ENCODE results near the gene FHAD1. TPM values are rescaled to one million over a fixed set of nuclear protein-coding genes. Genes with fewer than 3 reads are reported as not detected.
A peak's percentile ranks its signal among the peaks of the same experiment; 100 is the strongest.

Gene FHAD1
- total RNA-seq, 6 donors from 2014 or later = 2.0 to 45.8 (median 12.5) TPM

DNA sequence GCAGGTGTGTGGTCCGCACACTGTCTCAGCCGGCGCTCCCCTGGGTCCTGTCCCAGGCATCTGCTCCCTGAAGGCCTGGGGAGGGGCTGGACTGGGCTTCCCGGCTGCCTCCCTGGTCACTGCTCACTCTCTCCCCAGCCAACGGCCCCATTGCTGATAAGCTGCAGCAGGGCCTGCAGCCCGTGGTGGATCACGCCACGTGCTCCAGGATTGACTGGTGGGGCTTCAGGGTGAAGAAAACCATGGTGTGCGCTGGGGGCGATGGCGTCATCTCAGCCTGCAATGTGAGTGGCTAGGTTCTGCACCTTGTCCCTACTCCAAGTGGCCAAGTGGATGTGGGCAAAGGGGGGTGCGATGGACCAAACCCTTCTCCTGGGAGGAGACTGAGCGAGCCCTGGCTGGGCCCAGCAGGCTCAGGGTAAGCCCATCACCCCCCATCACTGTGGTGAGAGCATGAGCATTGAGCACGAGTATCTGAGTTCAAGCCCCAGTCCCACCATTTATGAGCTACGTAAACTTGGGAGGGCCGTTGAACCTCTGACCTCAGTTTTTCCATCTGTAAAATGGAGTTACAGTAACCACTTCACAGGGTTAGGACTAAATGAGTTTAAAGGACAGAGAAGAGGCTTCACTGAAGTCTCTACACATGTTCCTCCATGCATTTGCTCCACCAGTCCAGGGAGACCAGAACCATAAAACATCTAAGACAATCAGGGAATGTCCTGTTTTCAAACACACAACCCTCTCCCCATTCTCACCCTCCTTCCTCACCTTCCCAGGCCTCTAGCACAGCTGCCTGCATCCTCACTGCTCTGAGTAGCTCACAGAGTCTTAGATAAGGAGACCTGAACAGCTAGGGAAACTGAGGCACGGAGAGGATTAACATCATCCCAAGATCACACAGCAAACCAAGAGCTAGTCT is 197.7 kb downstream of the FHAD1 start:
- DNase-seq = peak in 1 of 2 donors; percentile 60

DNA sequence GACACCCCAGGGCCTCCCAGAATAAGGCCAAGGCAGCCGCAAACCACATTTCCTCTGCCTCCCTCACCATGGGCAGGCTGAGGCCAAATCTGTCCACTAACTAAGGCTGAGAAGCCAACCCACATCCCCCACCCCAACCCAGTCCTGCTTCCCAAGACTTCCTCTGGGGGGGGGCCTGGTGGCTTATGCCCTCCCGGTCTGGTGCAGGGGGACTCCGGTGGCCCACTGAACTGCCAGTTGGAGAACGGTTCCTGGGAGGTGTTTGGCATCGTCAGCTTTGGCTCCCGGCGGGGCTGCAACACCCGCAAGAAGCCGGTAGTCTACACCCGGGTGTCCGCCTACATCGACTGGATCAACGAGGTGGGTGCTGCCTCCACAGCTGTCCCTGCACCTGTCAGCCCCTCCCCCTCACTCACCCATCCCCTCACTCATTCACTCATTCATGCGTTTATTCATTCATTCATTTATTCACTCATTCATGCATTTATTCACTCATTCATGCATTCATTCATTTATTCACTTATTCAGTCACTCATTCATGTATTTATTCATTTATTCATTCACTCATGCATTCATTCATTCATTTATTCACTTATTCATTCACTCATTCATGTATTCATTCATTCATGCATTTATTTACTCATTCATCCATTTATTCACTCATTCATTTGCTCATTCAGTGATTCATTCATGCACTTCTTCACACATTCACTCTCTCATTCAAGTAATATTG is 198.5 kb downstream of the FHAD1 start:
- WGBS, 2 donors = 80 to 87% methylated on average over 13 to 14 of the region's 14 CpGs
- H3K36me3 ChIP-seq = no peaks in the 10 kb centered on the region
- no peak for ATAC-seq (ENCODE audit: low FRiP score in 2 of 2)
- H3K9me3 ChIP-seq = no peaks in the 10 kb centered on the region
- no peak overlapping the region for H3K4me3 ChIP-seq
- no peaks in the 10 kb centered on the region for H3K27me3 ChIP-seq
- no peaks in the 10 kb centered on the region for H3K4me1 ChIP-seq
- TF ChIP-seq POLR2AphosphoS5 (IDR thresholded peaks at IDR 0.05) (no peak), POLR2A (IDR thresholded peaks at IDR 0.05) (no peak), EP300 (IDR thresholded peaks at IDR 0.05) (no peak)
- TF ChIP-seq, protein P1, sequence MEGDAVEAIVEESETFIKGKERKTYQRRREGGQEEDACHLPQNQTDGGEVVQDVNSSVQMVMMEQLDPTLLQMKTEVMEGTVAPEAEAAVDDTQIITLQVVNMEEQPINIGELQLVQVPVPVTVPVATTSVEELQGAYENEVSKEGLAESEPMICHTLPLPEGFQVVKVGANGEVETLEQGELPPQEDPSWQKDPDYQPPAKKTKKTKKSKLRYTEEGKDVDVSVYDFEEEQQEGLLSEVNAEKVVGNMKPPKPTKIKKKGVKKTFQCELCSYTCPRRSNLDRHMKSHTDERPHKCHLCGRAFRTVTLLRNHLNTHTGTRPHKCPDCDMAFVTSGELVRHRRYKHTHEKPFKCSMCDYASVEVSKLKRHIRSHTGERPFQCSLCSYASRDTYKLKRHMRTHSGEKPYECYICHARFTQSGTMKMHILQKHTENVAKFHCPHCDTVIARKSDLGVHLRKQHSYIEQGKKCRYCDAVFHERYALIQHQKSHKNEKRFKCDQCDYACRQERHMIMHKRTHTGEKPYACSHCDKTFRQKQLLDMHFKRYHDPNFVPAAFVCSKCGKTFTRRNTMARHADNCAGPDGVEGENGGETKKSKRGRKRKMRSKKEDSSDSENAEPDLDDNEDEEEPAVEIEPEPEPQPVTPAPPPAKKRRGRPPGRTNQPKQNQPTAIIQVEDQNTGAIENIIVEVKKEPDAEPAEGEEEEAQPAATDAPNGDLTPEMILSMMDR (IDR thresholded peaks at IDR 0.05) = no peak
- DNase-seq = no peak
- no peak overlapping the region for H3K27ac ChIP-seq

More for the DNA sequence above, 197.7 kb downstream of the FHAD1 start:
- no peaks in the 10 kb centered on the region for H3K27me3 ChIP-seq
- H3K9me3 ChIP-seq = no peaks in the 10 kb centered on the region
- TF ChIP-seq, protein P1 (IDR thresholded peaks at IDR 0.05) = no peak
- TF ChIP-seq POLR2AphosphoS5 (IDR thresholded peaks at IDR 0.05) (no peak), POLR2A (IDR thresholded peaks at IDR 0.05) (no peak), EP300 (IDR thresholded peaks at IDR 0.05) (no peak)
- no peak overlapping the region for H3K4me3 ChIP-seq
- 65 to 74% methylated on average over 7 to 17 of the region's 17 CpGs for WGBS, 2 donors
- ATAC-seq (ENCODE audit: low FRiP score in 2 of 2) = no peak
- H3K36me3 ChIP-seq = no peaks in the 10 kb centered on the region
- no peak overlapping the region for H3K27ac ChIP-seq
- H3K4me1 ChIP-seq = no peaks in the 10 kb centered on the region

DNA sequence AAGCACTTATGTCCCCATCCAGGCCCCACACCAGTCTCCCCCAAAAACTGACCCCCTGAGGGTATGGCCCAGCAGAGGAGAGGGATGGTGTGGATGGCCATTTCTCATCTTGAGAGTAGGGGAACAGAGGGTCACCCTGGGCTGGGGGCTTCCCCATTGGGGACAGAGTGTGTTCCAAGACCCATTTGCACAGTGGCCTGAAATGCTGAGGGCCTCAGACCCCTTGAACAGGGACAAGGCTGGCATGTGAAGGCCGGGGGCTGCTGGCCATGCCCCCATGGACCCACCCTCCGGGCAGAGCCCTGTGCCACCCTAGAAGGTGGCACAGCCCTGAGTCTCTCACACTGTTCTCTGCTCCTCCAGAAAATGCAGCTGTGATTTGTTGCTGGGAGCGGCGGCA is 199.2 kb downstream of the FHAD1 start:
- no peak for ATAC-seq (ENCODE audit: low FRiP score in 2 of 2)
- H3K4me3 ChIP-seq = no peak overlapping the region
- WGBS, 2 donors = 85 to 94% methylated on average over 2 to 4 of the region's 4 CpGs

More for the DNA sequence above, 199.2 kb downstream of the FHAD1 start:
- no peak for DNase-seq
- no peaks in the 10 kb centered on the region for H3K4me1 ChIP-seq
- no peaks in the 10 kb centered on the region for H3K27me3 ChIP-seq
- H3K36me3 ChIP-seq = no peaks in the 10 kb centered on the region
- TF ChIP-seq POLR2AphosphoS5 (IDR thresholded peaks at IDR 0.05) (no peak), POLR2A (IDR thresholded peaks at IDR 0.05) (no peak), EP300 (IDR thresholded peaks at IDR 0.05) (no peak)
- TF ChIP-seq, protein P1 (IDR thresholded peaks at IDR 0.05) = no peak
- no peak overlapping the region for H3K27ac ChIP-seq
- H3K9me3 ChIP-seq = no peaks in the 10 kb centered on the region

Other genes starting within 250 kb of the FHAD1 start
- gene TMEM51, start 93.5 kb upstream of the FHAD1 start, total RNA-seq = 10 to 100 TPM in 4 of 6 donors, 1 to 10 TPM in 2; 6.3 to 22.4 (median 14.6) TPM
- gene EFHD2, start 162.7 kb downstream of the FHAD1 start, total RNA-seq = 100 to 1,000 TPM in 1 of 6 donors, 10 to 100 TPM in 5; 62.9 to 123 (median 91.2) TPM
- 1 to 10 TPM in 2 of 6 donors, under 1 TPM in 1, not detected in 3; 0.30 to 5.3 (median 2.9) TPM for gene CTRC, start 191.2 kb downstream of the FHAD1 start, total RNA-seq
- 1 to 10 TPM in 1 of 6 donors, under 1 TPM in 1, not detected in 4; 0.83 to 2.3 TPM for gene CELA2A, start 209.5 kb downstream of the FHAD1 start, total RNA-seq
- gene CELA2B, start 228.9 kb downstream of the FHAD1 start, total RNA-seq = 1 to 10 TPM in 2 of 6 donors, under 1 TPM in 1, not detected in 3; 0.91 to 1.8 (median 1.3) TPM

Data from upper lobe of left lung (tissue), 6 donors.